ENCODE results near the gene RAD23B.

GRCh38 chr9:107312376-107313050 lies 29.4 kb downstream of the RAD23B start:
- TF ChIP-seq, protein P1, sequence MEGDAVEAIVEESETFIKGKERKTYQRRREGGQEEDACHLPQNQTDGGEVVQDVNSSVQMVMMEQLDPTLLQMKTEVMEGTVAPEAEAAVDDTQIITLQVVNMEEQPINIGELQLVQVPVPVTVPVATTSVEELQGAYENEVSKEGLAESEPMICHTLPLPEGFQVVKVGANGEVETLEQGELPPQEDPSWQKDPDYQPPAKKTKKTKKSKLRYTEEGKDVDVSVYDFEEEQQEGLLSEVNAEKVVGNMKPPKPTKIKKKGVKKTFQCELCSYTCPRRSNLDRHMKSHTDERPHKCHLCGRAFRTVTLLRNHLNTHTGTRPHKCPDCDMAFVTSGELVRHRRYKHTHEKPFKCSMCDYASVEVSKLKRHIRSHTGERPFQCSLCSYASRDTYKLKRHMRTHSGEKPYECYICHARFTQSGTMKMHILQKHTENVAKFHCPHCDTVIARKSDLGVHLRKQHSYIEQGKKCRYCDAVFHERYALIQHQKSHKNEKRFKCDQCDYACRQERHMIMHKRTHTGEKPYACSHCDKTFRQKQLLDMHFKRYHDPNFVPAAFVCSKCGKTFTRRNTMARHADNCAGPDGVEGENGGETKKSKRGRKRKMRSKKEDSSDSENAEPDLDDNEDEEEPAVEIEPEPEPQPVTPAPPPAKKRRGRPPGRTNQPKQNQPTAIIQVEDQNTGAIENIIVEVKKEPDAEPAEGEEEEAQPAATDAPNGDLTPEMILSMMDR (IDR thresholded peaks at IDR 0.05), result no peak
- no peak for TF ChIP-seq POLR2A (IDR thresholded peaks at IDR 0.05)

Data from esophagus squamous epithelium (tissue), 4 donors.